Stimulated activated CD8-positive, alpha-beta memory T cell treated with anti-CD3 and anti-CD28 coated beads, Interleukin-15, amount 100 ng/mL, for 1 hour (primary cell): ENCODE results near the gene STAMBPL1.

Experiments used
- DNase-seq: peaks from one replicate; pipeline ENCODE4 v3.0.0-alpha.2; 2020; ENCODE audit warnings: low read depth

Gene STAMBPL1

GRCh38 chr10:88893611-88894010 is 13.6 kb downstream of the STAMBPL1 start:
- no peak for DNase-seq

DNA sequence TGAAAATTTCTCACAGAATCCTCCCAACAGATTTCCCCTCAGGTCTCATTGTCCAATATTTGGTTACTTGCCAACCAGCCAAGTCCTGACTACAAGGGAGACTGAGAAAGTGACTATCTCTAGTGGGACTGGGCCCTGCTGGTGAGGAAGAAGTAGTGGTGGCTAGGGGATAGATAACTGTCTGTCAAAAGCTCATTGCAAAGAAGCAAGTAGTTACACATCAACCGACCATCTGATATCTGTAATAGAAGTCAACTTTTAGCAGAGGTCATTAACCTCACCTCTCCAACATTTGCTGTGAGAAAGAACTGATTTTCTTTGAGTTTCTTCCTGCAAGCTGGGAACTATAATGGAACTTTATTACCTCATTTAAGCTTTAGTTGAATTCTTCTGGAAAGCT is 15.2 kb downstream of the STAMBPL1 start:
- no peak for DNase-seq

GRCh38 chr10:88896372-88896993 is 16.4 kb downstream of the STAMBPL1 start:
- DNase-seq: no peak

DNA sequence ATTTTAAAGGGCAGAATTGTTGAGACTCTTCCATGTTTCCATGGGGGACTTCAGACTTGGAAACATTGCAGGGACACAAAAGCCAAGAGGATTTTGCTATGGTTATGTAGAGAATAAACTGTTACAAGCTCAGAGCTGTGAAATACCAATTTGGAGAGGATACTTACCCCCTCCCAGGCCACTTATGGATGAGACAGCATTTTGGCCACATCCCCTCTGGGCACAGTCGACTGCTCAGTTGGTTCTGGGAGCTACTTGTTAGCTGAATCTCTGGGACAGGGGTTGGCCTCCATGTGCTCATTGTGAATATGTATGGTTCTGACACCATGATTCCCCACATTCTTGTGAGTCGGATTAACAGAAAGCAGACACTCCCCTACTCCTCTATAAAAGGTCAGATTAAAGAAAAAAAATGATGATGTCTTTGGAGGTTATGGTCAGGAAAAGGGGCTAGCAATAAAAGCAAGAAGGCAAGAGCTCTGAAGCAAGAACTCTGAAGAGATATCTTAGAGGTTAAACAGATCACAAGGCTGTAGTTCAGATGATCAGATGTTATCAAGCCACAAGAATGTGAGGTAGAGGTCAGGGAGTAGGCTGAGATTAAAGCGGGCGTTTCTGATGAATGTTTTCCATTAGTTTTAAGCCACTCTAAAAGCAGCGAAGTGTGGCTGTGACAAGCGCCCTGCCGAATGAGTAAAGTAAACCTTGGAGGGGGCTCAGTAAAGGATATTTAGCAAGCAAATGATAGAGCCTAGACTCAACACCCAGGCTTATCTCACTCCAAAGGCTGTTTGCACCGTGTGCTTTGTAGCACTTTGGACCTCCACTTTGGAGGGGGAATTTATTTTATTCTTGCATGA is 17.2 kb downstream of the STAMBPL1 start:
- DNase-seq: no peak

GRCh38 chr10:88898727-88899126 is 18.7 kb downstream of the STAMBPL1 start:
- no peak for DNase-seq

DNA sequence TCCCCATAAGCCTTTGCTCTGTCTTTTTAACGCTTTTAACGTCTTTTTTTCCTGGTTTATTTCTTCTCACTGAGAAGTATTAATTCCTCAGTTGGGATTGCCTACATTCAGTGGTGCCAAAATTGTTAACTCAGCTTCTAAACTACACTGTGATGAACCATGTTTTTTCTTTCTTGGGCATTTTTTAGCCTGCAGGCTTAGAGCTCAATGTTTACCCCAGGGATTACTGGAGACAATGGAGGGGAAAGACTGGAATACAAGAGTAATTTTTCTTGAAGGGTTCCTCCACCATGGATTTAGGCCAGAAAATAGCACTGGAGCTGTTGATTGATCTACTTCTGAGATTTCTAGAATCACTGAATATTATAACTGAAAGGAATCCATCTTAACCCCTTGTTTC is 19.8 kb downstream of the STAMBPL1 start:
- DNase-seq: no peak

- no peak for DNase-seq
Observed at GRCh38 chr10:88901206-88901983, 21.4 kb downstream of the STAMBPL1 start.

GRCh38 chr10:88901984-88902789 is 22.1 kb downstream of the STAMBPL1 start:
- no peak for DNase-seq

- no peak for DNase-seq
Observed at GRCh38 chr10:88903715-88904114, 23.7 kb downstream of the STAMBPL1 start.

GRCh38 chr10:88906921-88907320 is 26.9 kb downstream of the STAMBPL1 start:
- DNase-seq: no peak

- no peak for DNase-seq
Observed at GRCh38 chr10:88908194-88908593, 28.1 kb downstream of the STAMBPL1 start.

- DNase-seq: no peak
Observed at GRCh38 chr10:88911116-88911515, 31.1 kb downstream of the STAMBPL1 start.

GRCh38 chr10:88911851-88912250 is 31.8 kb downstream of the STAMBPL1 start:
- DNase-seq: no peak

- no peak for DNase-seq
Observed at GRCh38 chr10:88913127-88913526, 33.1 kb downstream of the STAMBPL1 start.

DNA sequence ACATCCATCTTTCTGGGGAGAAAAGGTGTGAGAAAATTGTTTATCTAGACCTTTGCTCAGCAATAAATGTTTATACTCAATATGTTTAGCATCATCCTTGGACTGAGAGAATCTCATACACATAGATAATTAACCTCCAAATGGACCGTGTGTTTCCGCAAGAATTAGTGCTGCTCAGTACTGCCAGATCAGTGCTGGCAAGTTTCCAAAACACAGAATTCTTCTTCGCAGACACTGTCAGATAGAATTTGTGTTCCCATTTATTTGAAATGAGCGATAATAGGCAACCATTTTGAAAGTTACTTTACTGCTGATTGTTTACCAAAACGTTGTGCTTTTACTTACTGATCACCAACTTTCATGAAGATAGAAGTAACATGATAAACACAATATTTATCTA is 33.7 kb downstream of the STAMBPL1 start:
- DNase-seq: no peak

DNA sequence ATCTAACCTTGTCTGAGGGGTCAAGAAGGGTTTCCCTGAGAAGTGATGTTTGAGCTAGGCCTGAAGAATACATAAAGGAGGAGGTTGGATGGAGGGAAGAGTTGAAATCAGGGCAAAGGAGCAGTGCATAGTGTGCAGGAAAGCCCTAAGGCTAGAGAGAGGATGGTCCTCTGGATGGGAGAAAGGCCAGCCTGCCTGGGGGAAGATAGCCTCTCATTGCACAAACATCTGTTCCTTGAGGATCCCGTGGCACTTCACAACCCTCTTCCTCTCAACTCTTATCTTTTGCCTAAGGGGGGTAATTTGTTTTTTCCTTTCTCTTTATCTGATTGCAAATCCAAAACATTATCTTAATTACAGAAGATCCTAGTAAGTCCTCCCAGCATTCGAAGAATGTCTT is 35.7 kb downstream of the STAMBPL1 start:
- no peak for DNase-seq

DNA sequence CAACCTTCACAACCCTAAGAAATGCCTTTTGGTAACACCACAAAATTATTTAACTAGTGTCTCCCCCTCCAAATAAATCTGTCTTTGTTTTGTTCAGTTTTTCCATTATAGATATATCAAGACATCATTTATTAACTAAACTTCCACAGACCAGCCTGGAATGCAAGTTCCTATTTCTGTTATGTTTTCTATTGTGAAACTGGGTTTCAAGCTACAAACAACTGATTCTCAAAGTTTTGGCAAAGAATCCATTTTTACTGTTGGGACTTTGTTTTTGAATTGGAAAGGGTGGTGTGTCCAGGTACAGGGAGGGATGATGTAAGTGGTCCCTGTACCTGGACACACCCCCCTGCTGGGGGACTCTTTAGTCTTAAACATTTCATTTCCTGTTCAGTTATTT is 36.2 kb downstream of the STAMBPL1 start:
- DNase-seq: no peak

DNA sequence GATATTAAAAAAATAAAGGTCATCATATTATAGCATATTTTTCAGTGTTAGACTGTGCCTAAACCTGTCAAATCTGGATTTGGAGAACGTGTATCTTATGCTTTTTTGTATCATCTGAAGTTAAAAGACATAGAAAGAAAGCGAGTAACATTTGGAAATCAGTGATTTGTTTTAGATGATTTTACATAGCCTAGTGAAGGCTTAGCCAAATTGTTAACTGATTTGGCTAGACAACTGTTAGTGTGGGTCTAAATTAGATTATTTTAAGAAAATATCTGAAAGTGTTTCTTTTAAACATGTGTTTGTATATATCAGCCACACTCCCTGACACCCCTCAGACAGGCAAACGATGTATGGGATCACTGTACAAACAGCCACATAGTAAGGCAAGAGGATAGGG is 36.9 kb downstream of the STAMBPL1 start:
- no peak for DNase-seq

GRCh38 chr10:88918191-88918905 is 38.3 kb downstream of the STAMBPL1 start:
- DNase-seq: no peak

DNA sequence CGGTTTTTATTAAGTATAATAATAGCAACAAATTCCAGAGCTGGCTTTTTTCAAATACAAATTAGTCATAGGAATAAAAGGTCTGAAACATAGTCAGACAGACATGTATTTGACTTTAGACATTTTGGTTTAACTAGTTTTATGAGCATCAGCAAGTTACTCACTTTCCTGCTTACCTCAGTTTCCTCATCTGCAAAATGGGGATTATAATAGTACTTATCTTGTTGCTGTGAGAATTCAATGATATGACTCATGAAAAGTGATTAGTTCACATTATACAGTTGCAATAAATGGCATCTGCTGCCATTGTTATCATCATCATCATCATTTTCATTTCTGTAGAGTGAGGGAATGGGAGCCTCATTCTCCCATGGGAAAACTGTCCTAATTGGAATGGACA is 39.0 kb downstream of the STAMBPL1 start:
- DNase-seq: no peak

DNA sequence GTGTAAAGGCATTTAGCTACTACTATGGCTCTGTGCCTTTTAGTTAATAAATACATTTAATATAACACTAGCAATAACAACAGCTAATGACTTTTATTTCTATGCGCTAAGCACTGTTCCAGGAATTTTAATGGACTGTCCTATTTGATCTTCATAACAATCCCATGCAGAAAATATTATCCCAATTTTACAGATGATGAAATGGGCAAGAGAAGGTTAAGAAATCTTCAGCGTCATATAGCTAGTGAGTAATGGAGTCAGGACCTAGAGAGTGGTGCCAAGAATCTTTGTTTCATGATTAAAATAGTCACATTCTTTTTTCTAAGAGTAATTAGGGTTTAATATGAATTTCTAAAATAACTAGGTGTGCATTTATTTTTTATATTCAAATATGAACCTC is 40.2 kb downstream of the STAMBPL1 start:
- DNase-seq: no peak
